Upper lobe of right lung (tissue), 1 donor: ENCODE measurements around the gene ZAR1. TPM values are rescaled to one million over a fixed set of nuclear protein-coding genes. Genes with fewer than 3 reads are reported as not detected.

Source experiments
- ATAC-seq: fragments of 200-7000 bp; cut with Tn5 transposase; one replicate; pipeline ENCODE4 v1.9.1; 2020; ENCODE audit warnings: mild to moderate bottlenecking, moderate library complexity
- DNase-seq: peaks from one replicate; pipeline ENCODE4 v3.0.0-alpha.2; 2020
- H3K27ac ChIP-seq: fragments of 200-600 bp; one replicate; pipeline ENCODE4 v1.8.0; 2022
- H3K27me3 ChIP-seq: fragments of 200-600 bp; one replicate; pipeline ENCODE4 v1.8.0; 2022; ENCODE audit warnings: mild to moderate bottlenecking
- H3K36me3 ChIP-seq: fragments of 200-600 bp; one replicate; pipeline ENCODE4 v1.8.0; 2022
- H3K4me1 ChIP-seq: fragments of 200-600 bp; one replicate; pipeline ENCODE4 v1.8.0; 2022
- H3K4me3 ChIP-seq: fragments of 200-600 bp; one replicate; pipeline ENCODE4 v1.8.0; 2022; ENCODE audit warnings: mild to moderate bottlenecking
- H3K9me3 ChIP-seq: fragments of 200-600 bp; one replicate; pipeline ENCODE4 v1.8.0; 2022
- intact Hi-C: fragments of 100-400 bp; cut with DNase I; formaldehyde crosslinking; loops from one replicate; pipeline ENCODE4 v1.11.0; 2022
- total RNA-seq: library from RNA; stranded (reverse); fragmentation: NEBNext Ultra II Directional; extraction: Animal tissue kit (Norgen Biotek cat#: 25700); gene quantifications from one replicate; pipeline ENCODE4 v1.2.1, GENCODE V29; 2021
- TF ChIP-seq, protein P1 (sequence below): fragments of 200-600 bp; IDR thresholded peaks from one replicate; pipeline ENCODE4 v1.8.0; 2022; ENCODE audit warnings: antibody characterized with exemption
- donor health status: DM: no; HTN: yes; CAD: no; lungs with severe emphysema.

Gene ZAR1
- total RNA-seq, 1 donor from 2014 or later: 0.55 TPM

DNA sequence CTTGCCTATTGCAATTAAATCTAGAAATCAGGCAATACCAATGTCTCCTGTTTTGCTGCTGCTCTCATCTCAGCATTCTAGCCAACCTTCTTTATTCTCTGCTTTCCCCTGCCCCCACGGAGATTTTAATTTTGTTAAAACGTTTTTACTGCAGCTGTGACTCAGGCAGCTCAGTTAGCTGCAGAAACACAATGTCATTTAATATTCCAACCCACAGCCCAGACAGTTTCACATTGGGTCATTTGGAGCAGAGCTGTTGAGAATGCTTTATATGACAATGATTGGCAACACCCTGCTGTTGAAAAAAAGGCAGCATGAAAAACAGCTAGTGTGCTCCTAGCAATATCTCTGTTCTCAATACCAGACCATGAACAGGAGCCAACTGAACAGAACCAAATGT, 19.5 kb upstream of the ZAR1 start:
- intact Hi-C loops: no loop called here
- H3K9me3 ChIP-seq: no peaks in the 10 kb centered on the region
- H3K4me3 ChIP-seq: no peak overlapping the region
- H3K27ac ChIP-seq: no peak overlapping the region
- H3K4me1 ChIP-seq: no peaks in the 10 kb centered on the region
- H3K27me3 ChIP-seq: no peaks in the 10 kb centered on the region
- no peaks in the 10 kb centered on the region for H3K36me3 ChIP-seq
- DNase-seq: no peak
- TF ChIP-seq, protein P1, sequence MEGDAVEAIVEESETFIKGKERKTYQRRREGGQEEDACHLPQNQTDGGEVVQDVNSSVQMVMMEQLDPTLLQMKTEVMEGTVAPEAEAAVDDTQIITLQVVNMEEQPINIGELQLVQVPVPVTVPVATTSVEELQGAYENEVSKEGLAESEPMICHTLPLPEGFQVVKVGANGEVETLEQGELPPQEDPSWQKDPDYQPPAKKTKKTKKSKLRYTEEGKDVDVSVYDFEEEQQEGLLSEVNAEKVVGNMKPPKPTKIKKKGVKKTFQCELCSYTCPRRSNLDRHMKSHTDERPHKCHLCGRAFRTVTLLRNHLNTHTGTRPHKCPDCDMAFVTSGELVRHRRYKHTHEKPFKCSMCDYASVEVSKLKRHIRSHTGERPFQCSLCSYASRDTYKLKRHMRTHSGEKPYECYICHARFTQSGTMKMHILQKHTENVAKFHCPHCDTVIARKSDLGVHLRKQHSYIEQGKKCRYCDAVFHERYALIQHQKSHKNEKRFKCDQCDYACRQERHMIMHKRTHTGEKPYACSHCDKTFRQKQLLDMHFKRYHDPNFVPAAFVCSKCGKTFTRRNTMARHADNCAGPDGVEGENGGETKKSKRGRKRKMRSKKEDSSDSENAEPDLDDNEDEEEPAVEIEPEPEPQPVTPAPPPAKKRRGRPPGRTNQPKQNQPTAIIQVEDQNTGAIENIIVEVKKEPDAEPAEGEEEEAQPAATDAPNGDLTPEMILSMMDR: no peak
- ATAC-seq: no peak

DNA sequence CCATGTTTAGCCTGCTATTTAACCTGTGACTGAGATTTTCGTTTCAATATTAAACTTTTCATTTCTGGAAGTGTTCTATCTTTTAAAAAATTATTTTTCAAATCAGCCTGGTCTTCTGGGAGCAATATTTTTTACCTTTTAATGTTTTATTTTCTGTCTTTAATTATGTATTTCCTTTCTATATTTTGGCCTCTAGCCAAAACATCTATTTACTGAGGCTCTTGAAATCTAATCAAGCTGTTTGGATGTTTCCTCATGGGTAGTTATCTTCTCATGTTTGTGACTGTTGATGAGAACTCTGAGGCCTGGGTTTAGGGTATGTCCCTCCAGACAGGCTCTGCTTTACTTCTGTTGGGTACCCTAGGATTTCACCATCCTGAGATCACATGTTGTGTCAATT, 17.3 kb upstream of the ZAR1 start:
- Histone ChIP-seq H3K9me3 (no peaks in the 10 kb centered on the region), H3K4me3 (no peak overlapping the region), H3K36me3 (no peaks in the 10 kb centered on the region), H3K27ac (no peak overlapping the region), H3K27me3 (no peaks in the 10 kb centered on the region), H3K4me1 (no peaks in the 10 kb centered on the region)
- intact Hi-C loops: no loop called here
- DNase-seq (no peak), ATAC-seq (no peak)
- TF ChIP-seq, protein P1: no peak

DNA sequence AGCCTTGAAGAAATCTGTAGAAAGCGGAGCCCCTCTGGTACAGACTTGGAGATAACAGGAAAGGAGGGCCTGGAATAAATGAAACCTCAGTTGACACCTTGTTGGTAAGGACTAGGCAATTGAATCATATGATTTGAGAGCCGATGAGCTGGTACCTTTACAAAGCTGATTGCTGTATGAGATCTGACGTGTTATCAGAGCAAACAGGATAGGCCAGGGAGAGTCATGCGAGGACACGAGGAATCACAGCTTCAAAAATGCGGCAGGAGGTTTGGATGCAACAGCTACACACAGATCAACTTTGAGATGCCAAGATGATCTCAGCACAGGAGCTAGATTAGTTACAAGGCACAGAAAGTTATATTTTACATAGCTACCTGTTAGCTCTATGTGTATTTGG, 14.3 kb upstream of the ZAR1 start:
- H3K36me3 ChIP-seq: no peaks in the 10 kb centered on the region
- H3K9me3 ChIP-seq: no peaks in the 10 kb centered on the region
- no peak overlapping the region for H3K27ac ChIP-seq
- peaks cover 6% of the 10 kb centered on the region for H3K27me3 ChIP-seq
- intact Hi-C loops: no loop called here
- no peak for ATAC-seq
- H3K4me3 ChIP-seq: no peak overlapping the region
- H3K4me1 ChIP-seq: no peaks in the 10 kb centered on the region
- TF ChIP-seq, protein P1: no peak
- DNase-seq: no peak

DNA sequence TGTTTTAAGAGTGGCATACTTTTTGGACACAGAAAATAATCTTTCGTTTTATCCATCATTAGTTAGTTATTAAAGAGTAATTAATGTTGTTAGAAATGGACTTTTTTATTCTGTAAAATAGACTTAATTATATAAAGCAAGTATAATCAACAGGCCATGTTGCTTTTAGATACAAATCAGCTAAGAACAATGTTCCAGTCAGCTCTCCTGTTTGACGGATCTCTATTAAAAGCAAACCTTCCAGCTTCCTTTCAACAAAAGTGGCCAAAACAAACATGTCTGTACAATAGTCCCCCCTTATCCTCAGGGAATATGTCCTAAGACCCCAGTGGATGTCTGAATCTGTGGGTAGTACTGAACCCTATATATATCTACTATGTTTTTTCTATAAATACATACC, 11.8 kb upstream of the ZAR1 start:
- ATAC-seq (no peak), DNase-seq (no peak)
- H3K9me3 ChIP-seq: no peaks in the 10 kb centered on the region
- H3K4me3 ChIP-seq: no peak overlapping the region
- H3K36me3 ChIP-seq: no peaks in the 10 kb centered on the region
- intact Hi-C loops: no loop called here
- H3K27me3 ChIP-seq: peaks cover 29% of the 10 kb centered on the region
- H3K27ac ChIP-seq: no peak overlapping the region
- TF ChIP-seq, protein P1: no peak
- H3K4me1 ChIP-seq: no peaks in the 10 kb centered on the region

DNA sequence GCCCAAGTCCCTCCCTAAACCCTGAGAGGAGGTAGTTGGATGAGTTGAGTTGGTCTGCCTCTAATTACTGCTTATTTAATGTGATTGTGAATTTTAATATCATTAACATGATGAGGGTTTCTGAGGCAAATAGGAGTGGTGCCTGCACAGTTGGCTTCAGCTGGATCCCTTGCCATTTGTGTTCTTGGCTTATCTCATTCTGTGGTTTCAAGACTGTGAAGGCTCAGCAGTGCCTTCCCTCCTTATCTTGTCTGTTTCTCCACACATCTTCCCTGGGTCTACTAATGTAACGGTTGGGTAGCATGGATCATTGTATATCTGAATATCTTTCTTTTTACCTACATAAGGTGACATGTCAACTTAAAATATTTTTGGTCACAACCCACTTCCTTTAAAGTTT, 8.5 kb upstream of the ZAR1 start:
- intact Hi-C loops: no loop called here
- Histone ChIP-seq H3K36me3 (no peaks in the 10 kb centered on the region), H3K4me1 (peaks cover 4% of the 10 kb centered on the region), H3K4me3 (no peak overlapping the region), H3K27ac (no peak overlapping the region), H3K27me3 (peaks cover 51% of the 10 kb centered on the region), H3K9me3 (no peaks in the 10 kb centered on the region)
- DNase-seq: no peak
- TF ChIP-seq, protein P1: no peak
- no peak for ATAC-seq
